ENCODE data around the gene NEK6. TPM values are rescaled to one million over a fixed set of nuclear protein-coding genes. Genes with fewer than 3 reads are reported as not detected.

Gene NEK6
- total and polyA plus RNA-seq, 2 of the 8 experiments (the other 6 are each of a cell fraction or from before 2014, with no cell fraction given) = 17.7 to 19.7 TPM

DNA sequence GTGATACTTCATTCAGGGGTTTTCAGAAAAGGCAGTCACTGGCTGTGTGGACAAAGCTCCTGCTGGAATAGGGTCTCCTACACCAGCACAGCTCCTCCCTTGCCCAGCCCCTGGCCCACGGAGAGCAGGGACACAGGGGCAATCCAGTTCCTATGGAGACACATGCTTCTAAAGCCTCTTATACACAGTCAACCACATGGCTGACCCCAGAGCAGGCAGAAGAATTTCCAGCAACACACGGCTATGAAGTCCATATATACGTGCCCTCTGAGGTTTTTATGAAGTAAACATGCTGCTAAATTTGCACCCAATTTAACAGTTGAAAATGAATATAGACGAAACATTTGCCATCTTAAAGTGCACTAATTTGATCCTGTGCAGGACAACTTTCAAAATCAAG is 138.1 kb downstream of the NEK6 start:
- CTCF ChIA-PET (ENCODE audit: partially characterized antibody) = interaction anchor here (0.6 to 21.3 kb wide), 7 partner anchors 9 to 174 kb away, joined by 3 to 330 read pairs (median 4); partner anchors contain the start of gene PSMB7
- FAIRE-seq (no peak), DNase-seq (ENCODE audit: low read depth in 1 of 2, low spot score in 2 of 2) (no peak)
- Histone ChIP-seq H3K79me1 (ENCODE audit: low read depth, low read length) (peaks cover 12% of the 10 kb centered on the region), H4K91ac (replicated peaks; ENCODE audit: insufficient read length, low read length) (no peak overlapping the region), H3K18ac (ENCODE audit: extremely low read depth, low read length) (no peak overlapping the region), H3K4me1 (replicated peaks in 1 of 4; ENCODE audit: control insufficient read depth in 3 of 4, insufficient read depth in 4 of 4, low read length in 3 of 4) (peaks cover 14 to 25% (median 17%) of the 10 kb centered on the region in 4 experiments), H2BK5ac (ENCODE audit: low read depth, low read length) (no peak overlapping the region), H2AK5ac (ENCODE audit: low read depth, low read length) (no peak overlapping the region), H3K4ac (replicated peaks; ENCODE audit: insufficient read length, low read depth, low read length) (no peak overlapping the region), H2BK20ac (ENCODE audit: low read length) (no peak overlapping the region), H2BK12ac (ENCODE audit: low read depth, low read length) (no peak overlapping the region), H3K23me2 (ENCODE audit: low read depth, low read length) (no peaks in the 10 kb centered on the region), H4K8ac (ENCODE audit: extremely low read depth, insufficient read depth, low read length) (no peak overlapping the region), H3K23ac (ENCODE audit: insufficient read length) (no peak overlapping the region), H3K14ac (ENCODE audit: insufficient read length) (no peak overlapping the region), H4K20me1 (replicated peaks in 1 of 2; ENCODE audit: control insufficient read depth in 1 of 2, insufficient read depth in 2 of 2, low read length in 2 of 2) (peaks cover 16 to 20% of the 10 kb centered on the region in 2 experiments), H2BK120ac (replicated peaks; ENCODE audit: low read depth, low read length) (no peak overlapping the region), H2BK15ac (ENCODE audit: low read length) (no peak overlapping the region), H3K56ac (replicated peaks; ENCODE audit: insufficient read length, low read depth, low read length) (no peak overlapping the region), H4K5ac (ENCODE audit: insufficient read length, low read depth, low read length) (no peak overlapping the region), H3K4me2 (ENCODE audit: insufficient read depth in 1 of 2, low read depth in 2 of 2, low read length in 2 of 2) (no peak overlapping the region), H3K27ac (ENCODE audit: low read depth, low read length) (no peak overlapping the region), H2AFZ (ENCODE audit: low read length) (no peak overlapping the region), H3K27me3 (replicated peaks in 1 of 4; ENCODE audit: control insufficient read depth in 3 of 4, extremely low read depth in 1 of 4, insufficient read depth in 3 of 4, low read length in 3 of 4) (no peaks in the 10 kb centered on the region), H3K9me3 (ENCODE audit: insufficient read depth in 2 of 2, low read depth in 1 of 2, low read length in 1 of 2) (no peaks in the 10 kb centered on the region), H3K9ac (replicated peaks in 1 of 4; ENCODE audit: extremely low read depth in 1 of 4, low read depth in 3 of 4, low read length in 3 of 4) (no peak overlapping the region), H3K79me2 (ENCODE audit: control insufficient read depth in 1 of 2, insufficient read depth in 2 of 2, low read length in 2 of 2) (peaks cover 6 to 88% of the 10 kb centered on the region in 2 experiments), H3K36me3 (ENCODE audit: control insufficient read depth in 2 of 4, insufficient read depth in 4 of 4, low read length in 3 of 4) (peaks cover 0 to 3% (median under 1%) of the 10 kb centered on the region in 4 experiments; a peak in 2 of 8 replicates), H3K4me3 (ENCODE audit: extremely low read depth in 1 of 4, insufficient read depth in 2 of 4, low read depth in 3 of 4, low read length in 4 of 4) (no peak overlapping the region)
- POLR2A ChIA-PET (ENCODE audit: partially characterized antibody) = interaction anchor here (1.0 kb wide), 1 partner anchor 12 kb away, joined by 4 read pairs; no protein-coding TSS in a partner anchor
- WGBS, 2 experiments (ENCODE audit: extremely low coverage in 1 of 2, insufficient coverage in 1 of 2, insufficient read length in 1 of 2, insufficient replicate concordance in 2 of 2, low coverage in 1 of 2, low lambda C conversion rate in 2 of 2, missing lambda C conversion rate in 1 of 2) = 87% methylated on average over 4 of the region's 4 CpGs; no CpG with 5 or more reads in 1 of the 2 experiments
- TF ChIP-seq POLR2AphosphoS5 (IDR thresholded peaks at IDR 0.05; ENCODE audit: low read depth, low read length) (no peak), ATF3 (IDR thresholded peaks at IDR 0.05; ENCODE audit: insufficient read depth, low read depth, low read length) (no peak), NRF1 (IDR thresholded peaks at IDR 0.05; ENCODE audit: low read depth, low read length) (no peak), NANOG (IDR thresholded peaks at IDR 0.05; ENCODE audit: insufficient read depth, low read depth, low read length, poor library complexity, severe bottlenecking) (no peak), RNF2 (IDR thresholded peaks at IDR 0.05; ENCODE audit: borderline replicate concordance, low read depth, low read length, missing control alignments, poor library complexity, severe bottlenecking) (no peak), CTBP2 (IDR thresholded peaks at IDR 0.05; ENCODE audit: borderline replicate concordance, insufficient read depth, insufficient read length, low read length) (no peak), RFX5 (IDR thresholded peaks at IDR 0.05; ENCODE audit: borderline replicate concordance, low read depth, low read length) (no peak), HDAC6 (IDR thresholded peaks at IDR 0.05; ENCODE audit: low read depth, low read length) (no peak), SRF (IDR thresholded peaks at IDR 0.05; ENCODE audit: low read depth, low read length) (no peak), TAF1 (IDR thresholded peaks at IDR 0.05; ENCODE audit: low read depth, low read length) (no peak), GTF2F1 (IDR thresholded peaks at IDR 0.05; ENCODE audit: borderline replicate concordance, low read depth, low read length) (no peak), SIN3A (conservative IDR thresholded peaks at IDR 0.05 in 1 of 2, IDR thresholded peaks at IDR 0.05 in 1 of 2; ENCODE audit: low read depth in 1 of 2, low read length in 2 of 2) (no peak)

All from H1 (cell line).